ENCODE measurements around the gene TMTC1. TPM values are rescaled to one million over a fixed set of nuclear protein-coding genes. Genes with fewer than 3 reads are reported as not detected.

The TMTC1 gene
- total and polyA plus RNA-seq, 3 donors from 2014 or later = 8.4 to 13.6 (median 11.5) TPM

DNA sequence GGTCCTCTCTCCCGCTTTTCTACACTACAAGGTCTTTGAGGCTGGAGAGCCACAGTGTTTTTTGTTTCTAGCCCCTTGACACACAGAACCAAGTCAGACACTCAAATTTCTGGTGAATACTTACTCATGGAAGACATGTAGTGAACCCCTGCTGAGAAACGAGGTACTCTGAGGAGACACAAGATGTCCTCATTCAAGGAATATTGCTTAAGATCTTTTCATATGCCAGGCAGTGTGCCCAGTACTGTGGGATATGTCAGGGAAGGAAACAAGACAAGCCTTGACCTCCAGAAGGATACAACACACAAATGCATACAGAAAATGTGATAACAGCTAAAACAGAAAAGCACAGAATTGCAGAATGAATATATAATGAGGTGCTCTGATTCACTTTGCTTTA is 75.9 kb downstream of the TMTC1 start:
- 66 to 87% methylated on average over 2 of the region's 2 CpGs for WGBS, 2 donors
- Histone ChIP-seq H3K9me3 (no peaks in the 10 kb centered on the region), H3K36me3 (ENCODE audit: low read depth, missing control alignments) (no peaks in the 10 kb centered on the region), H3K27ac (no peak overlapping the region), H3K4me3 (no peak overlapping the region), H3K27me3 (no peaks in the 10 kb centered on the region), H3K4me1 (peaks cover 8% of the 10 kb centered on the region)
- DNase-seq = no peak
- TF ChIP-seq CTCF (IDR thresholded peaks at IDR 0.05) = no peak
- TF ChIP-seq POLR2A (IDR thresholded peaks at IDR 0.05) = no peak
- intact Hi-C loops (cut with DNase I; ENCODE audit: low total_unique reads) = no loop called here

DNA sequence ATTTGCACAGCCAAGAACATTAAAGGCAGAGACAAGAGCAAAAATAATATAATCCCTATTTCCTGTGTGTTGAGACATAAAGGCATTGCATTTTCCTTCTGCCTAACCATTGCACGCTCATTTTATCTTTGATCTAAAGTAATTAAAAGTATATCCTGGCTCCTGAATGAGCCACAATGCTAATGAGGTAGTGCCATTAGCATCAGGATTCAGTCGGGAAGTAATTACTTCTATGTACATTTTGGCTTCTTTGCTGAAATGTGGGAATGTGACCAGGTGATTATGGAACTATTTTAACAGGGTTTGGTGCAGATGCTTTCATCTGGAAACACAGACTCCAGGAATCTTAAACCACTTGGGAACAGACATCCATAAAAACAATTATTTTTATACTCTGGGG is 77.4 kb downstream of the TMTC1 start:
- WGBS, 2 donors = 65 to 66% methylated on average over 2 of the region's 2 CpGs
- peaks cover 8% of the 10 kb centered on the region for H3K4me1 ChIP-seq
- H3K4me3 ChIP-seq = no peak overlapping the region
- no peak for DNase-seq
- intact Hi-C loops (cut with DNase I; ENCODE audit: low total_unique reads) = no loop called here
- no peaks in the 10 kb centered on the region for H3K36me3 ChIP-seq (ENCODE audit: low read depth, missing control alignments)
- H3K9me3 ChIP-seq = no peaks in the 10 kb centered on the region
- no peaks in the 10 kb centered on the region for H3K27me3 ChIP-seq
- TF ChIP-seq POLR2A (IDR thresholded peaks at IDR 0.05) = no peak
- no peak for TF ChIP-seq CTCF (IDR thresholded peaks at IDR 0.05)
- no peak overlapping the region for H3K27ac ChIP-seq

DNA sequence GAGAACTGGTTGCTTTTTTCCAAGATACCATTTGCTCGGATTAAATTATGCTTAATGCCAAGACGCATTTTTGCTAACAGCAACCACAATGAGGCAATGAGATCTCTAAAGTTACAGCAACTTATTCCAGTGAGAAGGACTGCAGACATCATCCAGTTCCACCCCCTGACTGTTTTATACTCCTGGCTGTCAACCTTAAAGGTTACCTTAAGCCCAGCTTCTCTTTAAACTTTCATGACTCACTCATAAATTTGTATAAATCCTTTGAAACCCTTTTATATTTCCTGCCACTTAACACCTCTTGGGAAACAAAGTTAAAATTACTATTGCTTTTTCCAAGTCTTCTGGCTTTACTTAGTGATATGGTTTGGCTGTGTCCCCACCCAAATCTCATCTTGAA is 80.2 kb downstream of the TMTC1 start:
- no peak overlapping the region for H3K4me3 ChIP-seq
- intact Hi-C loops (cut with DNase I; ENCODE audit: low total_unique reads) = no loop called here
- no peaks in the 10 kb centered on the region for H3K27me3 ChIP-seq
- no peaks in the 10 kb centered on the region for H3K4me1 ChIP-seq
- no peak overlapping the region for H3K27ac ChIP-seq
- no peak for TF ChIP-seq POLR2A (IDR thresholded peaks at IDR 0.05)
- TF ChIP-seq CTCF (IDR thresholded peaks at IDR 0.05) = no peak
- WGBS, 2 donors = 73 to 74% methylated on average over 2 of the region's 2 CpGs
- H3K36me3 ChIP-seq (ENCODE audit: low read depth, missing control alignments) = no peaks in the 10 kb centered on the region
- no peak for DNase-seq
- H3K9me3 ChIP-seq = no peaks in the 10 kb centered on the region

- Histone ChIP-seq H3K4me1 (no peaks in the 10 kb centered on the region), H3K9me3 (no peaks in the 10 kb centered on the region), H3K27ac (no peak overlapping the region), H3K4me3 (no peak overlapping the region), H3K36me3 (ENCODE audit: low read depth, missing control alignments) (no peaks in the 10 kb centered on the region), H3K27me3 (no peaks in the 10 kb centered on the region)
- DNase-seq = no peak
- TF ChIP-seq CTCF (IDR thresholded peaks at IDR 0.05) = no peak
- no peak for TF ChIP-seq POLR2A (IDR thresholded peaks at IDR 0.05)
- WGBS, 2 donors = 93 to 94% methylated on average over 7 of the region's 7 CpGs
- intact Hi-C loops (cut with DNase I; ENCODE audit: low total_unique reads) = no loop called here
These were observed 80.8 kb downstream of the TMTC1 start for GRCh38 chr12:29702972-29703371.

- no peaks in the 10 kb centered on the region for H3K9me3 ChIP-seq
- no peak overlapping the region for H3K27ac ChIP-seq
- H3K27me3 ChIP-seq = no peaks in the 10 kb centered on the region
- DNase-seq = no peak
- no peak overlapping the region for H3K4me3 ChIP-seq
- TF ChIP-seq POLR2A (IDR thresholded peaks at IDR 0.05) (no peak), CTCF (IDR thresholded peaks at IDR 0.05) (no peak)
- WGBS, 2 donors = 93 to 94% methylated on average over 5 of the region's 5 CpGs
- intact Hi-C loops (cut with DNase I; ENCODE audit: low total_unique reads) = no loop called here
- H3K4me1 ChIP-seq = no peaks in the 10 kb centered on the region
- no peaks in the 10 kb centered on the region for H3K36me3 ChIP-seq (ENCODE audit: low read depth, missing control alignments)
These were observed 81.5 kb downstream of the TMTC1 start for GRCh38 chr12:29702222-29702621.
